Measurements from ENCODE around the gene UIMC1.

DNA sequence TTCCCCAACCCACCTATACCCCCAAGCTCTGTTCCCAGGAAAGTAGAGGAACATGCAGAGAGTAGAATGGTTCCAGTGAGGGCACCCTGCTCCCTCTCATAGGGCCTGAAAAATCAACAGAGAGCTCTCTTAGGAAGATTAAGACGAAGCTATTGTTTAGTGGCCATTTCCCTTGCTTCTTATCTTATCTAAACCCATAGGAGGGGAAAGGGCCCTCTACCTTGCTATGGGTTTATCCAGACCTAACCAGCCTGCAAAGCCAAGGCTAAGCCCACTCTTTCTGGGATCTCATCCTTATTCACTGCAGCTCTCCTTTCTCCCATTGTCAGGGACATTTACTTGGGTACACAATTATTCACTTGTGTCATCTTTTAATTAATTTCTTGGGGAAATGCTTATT is 68.1 kb downstream of the UIMC1 start:
- TF ChIP-seq CTCF (IDR thresholded peaks at IDR 0.05; ENCODE audit: insufficient read depth, low read length, poor library complexity, severe bottlenecking), result no peak
- no peak for TF ChIP-seq EZH2phosphoT487 (conservative IDR thresholded peaks at IDR 0.05; ENCODE audit: low read length)

Measured in SU-DHL-6 (cell line).